Left forelimb (tissue), 1 donor: ENCODE data around the gene MACROH2A1.

ENCODE experiments used
- DNase-seq: peaks from one replicate; pipeline ENCODE4 v3.0.0-alpha.2; 2018; ENCODE audit warnings: low spot score

The MACROH2A1 gene

DNA sequence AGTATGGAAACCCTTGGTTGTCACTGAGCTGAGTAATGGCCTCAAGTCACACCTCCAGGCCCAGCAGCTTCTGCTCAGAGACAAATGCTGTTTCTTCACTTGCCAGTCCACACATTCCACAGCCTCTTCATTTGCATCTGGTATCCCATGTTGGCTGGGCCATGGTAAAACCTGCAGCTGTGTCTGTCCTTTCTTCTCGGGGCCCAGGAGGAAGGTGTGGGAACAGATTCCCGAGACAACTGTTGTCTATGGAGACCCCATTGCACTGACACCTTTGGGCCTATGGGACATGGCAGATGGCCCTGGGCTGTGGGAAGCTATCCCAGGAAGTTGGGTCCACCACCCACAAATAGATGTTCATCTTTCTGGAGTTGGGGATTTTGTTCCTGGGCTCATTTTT lies 85.1 kb downstream of the MACROH2A1 start:
- DNase-seq, result no peak

DNA sequence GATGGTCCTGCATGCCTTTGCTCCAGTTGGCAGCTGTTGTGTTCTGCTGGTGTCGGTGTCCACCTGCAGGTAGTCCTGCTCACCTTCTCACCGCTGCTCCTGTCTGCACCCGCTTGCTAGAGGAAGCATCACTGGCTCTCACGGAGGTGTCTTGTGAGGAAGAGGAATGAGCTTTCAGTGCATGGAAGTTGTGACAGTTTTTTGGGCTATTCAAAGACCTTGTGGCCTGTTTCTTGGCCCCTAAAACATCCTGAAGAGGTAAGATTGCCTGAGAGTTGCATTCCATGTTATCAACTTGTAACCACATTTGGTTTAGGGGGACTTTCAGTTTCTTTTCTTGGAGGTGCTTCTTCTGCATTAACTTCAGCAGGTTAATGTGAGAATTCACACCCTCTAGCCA lies 85.6 kb downstream of the MACROH2A1 start:
- DNase-seq, result no peak

DNA sequence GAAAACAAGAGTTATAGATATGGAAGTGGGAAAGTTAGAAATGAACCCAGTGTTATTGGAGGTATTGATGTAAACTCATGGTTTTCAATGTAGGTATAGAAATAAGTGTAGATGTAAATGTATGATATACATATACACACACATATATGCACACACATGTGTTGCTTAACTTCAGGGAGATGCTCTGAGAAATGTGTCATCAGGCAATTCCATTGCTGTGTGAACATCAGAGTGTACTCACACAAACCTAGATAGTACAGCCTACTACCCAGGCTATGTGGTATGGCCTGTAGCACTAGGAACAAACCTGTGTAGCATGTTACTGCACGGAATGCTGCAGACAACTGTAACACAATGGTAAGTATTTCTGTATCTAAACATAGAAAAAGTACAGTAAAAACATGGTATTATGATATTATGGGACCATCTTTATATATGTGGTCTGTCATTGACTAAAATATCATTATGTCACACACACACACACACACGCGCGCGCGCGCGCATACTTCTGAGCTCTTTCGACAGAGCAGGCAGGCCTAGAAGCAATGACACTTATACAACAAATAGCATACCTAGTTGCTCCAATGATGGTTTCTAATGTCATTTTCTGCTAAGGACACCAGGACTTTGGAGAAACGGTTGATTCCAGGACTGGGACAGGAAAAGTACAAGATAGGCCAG lies 86.6 kb downstream of the MACROH2A1 start:
- DNase-seq, result no peak

DNA sequence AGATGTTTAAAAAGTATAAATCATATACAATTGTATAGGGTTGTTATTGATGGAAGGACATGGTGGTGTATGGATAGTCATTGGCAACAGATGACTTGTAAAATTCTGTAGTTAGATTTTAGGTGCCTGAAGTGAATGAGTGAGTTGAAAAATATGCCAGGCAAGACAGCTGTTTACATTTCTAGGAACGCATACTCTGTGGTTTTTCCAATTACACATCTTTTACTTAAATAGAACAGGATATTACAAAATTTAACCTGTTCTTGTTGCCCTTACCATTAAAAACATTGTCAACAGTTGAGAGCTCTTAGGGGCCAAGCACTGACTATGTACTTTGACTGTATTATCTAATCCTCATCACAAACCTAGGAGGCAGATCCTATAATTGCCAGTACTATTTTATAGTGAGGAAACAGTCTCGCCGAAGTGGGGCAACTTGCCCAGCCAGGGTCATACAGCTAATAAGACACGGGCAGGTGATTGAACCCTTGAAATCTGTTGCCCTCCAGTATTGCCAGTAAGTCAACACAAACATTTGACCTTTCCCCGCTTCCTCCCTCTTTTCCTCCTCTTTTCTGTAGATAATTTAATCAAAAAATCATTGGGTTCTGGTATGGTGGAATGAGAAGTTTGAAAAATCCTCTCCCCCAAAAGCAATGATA lies 88.6 kb downstream of the MACROH2A1 start:
- DNase-seq, result no peak

DNA sequence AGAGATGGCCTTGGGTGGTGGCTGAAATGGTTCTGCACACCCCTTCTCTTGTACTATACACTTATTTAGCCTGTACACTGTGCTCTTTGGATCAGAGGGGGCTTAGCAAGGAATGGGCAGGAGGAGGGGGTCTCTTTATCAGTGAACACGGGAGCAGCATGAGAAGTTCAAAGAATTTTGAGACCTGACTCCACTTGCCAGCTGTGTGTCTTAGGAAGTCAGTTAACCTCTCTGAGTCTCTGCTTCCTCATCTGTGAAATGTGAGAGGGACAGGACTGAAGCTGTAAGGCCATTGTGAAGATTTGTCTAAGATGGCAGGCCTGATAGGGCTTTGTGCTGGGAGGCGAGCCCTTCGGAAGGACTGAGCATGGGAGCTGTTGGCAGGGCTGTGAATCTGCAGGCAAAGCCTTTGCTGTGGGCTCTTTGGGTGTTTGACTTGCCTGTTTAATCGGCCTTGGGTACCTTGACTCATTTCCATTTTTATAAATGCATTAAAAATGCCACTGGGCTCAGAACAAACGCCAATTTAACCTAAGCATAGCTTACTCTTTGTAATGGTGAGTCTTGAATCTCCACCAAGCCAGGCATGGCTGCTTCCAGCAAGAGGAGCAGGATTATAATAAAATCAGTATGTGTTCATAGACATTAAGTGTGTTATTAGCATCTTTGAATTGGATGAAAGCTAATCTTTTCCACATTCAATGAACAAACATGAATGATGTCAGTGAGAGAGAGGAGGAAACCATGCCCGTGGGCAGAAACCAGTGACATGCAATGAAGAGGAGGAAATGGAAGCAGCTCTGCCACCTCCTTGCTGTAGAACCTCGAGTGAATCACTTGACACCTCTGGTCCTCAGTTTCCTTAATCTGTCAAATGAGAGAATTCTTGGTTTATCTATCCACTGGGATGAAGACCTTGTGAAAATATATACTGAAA lies 89.4 kb downstream of the MACROH2A1 start:
- DNase-seq, result no peak

GRCh38 chr5:135308752-135309151 lies 90.3 kb downstream of the MACROH2A1 start:
- no peak for DNase-seq

DNA sequence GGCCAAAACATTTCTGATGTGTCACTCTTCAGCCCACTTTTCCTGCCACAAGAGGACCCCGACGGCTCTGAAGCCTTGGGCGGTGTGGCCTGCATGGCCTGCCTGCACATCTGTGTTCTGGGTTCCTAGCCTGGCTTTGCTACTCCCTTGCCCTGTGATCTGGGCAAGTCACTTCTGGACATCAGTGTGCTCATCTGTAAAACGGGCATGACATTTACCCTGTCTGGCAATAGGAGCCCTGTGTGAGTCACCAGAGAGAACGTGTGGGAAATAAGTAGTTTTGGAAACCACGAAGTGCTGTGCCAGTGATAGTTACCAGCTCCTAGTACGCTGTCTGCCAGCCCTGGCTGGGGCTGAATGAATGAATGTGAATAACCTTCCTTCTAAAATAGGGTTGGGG lies 90.8 kb downstream of the MACROH2A1 start:
- no peak for DNase-seq

DNA sequence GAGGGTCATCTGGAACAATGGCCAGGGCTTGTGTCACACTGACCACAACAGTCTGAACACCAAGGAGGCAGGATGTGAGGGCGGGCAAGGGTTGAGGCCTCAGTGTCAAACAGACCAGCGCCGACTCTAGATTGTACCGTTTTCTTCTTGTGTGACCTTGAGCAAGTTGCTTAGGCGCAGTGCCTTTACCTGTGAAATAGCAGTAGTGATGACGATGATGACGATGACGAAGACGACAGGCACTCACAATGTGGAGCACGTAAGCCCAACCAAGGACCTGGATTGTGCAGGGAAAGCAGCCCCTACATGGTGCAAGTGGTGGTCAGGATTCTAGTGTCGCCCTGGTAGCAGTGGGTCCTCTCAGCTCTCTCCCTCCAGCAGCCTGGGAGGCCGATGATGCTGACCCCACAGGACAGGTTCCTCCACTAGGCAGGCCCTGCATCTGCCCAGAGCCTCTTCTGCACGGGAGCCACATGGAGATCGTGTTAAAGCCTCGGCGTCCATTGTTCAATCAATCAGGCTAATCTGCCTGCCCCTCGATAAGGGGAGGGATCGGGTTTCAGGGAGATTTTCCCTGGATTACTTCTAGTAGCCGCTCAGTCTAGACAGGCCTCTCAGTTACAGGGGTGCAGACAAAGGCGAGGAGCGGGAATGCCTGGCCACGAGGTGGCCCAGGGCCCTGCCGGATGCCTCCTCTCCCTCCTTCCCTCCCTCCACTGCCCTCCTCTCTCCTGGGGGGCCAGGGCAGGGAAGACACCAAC lies 91.7 kb downstream of the MACROH2A1 start:
- DNase-seq, result no peak

GRCh38 chr5:135306557-135306956 lies 92.5 kb downstream of the MACROH2A1 start:
- DNase-seq, result no peak

- no peak for DNase-seq
Observed at GRCh38 chr5:135304352-135305221, 94.4 kb downstream of the MACROH2A1 start.

- DNase-seq, result no peak
Observed at GRCh38 chr5:135303582-135304173, 95.4 kb downstream of the MACROH2A1 start.

DNA sequence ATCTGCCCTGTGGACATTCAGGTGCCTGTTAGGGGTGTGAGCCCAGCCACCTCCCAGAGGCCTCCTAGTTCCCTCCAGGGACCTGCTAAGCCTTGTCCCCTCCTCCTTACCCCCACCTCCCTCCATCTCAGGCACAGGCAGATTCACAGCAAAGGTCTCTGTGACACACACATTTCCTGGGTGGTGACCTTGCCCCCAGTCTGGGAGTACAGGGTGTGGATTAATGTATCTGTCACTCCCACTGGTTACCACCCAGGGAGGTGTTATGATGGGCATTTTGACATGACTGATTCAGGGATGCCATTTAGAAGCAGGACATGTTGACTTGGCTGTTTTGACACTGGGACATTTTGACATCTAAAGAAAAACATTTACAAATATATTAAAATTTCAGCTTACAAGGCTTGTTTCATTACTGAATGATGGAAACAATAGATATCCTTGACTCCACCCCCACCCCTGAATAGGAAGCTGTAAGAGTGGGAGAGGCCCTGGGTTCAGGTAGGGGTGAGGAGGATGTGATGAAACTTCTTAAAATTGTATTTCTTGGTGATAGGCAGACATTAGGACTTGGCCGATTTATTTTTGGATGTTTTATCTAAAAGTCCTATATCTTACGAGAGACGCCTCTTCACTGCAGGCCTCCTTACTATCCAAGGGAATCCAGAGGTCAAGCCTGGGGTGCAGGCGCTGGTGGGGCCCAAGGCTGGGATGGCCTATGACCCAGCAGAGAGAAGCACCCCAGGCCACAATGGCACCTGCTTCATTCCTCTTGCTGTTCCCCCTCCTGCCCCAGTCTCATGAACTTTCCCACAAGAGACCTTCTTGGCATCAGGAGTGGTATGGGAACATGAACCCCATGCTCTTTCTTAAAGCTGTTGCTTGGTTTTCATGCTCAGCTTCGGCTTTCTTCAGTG lies 101.9 kb downstream of the MACROH2A1 start:
- no peak for DNase-seq

DNA sequence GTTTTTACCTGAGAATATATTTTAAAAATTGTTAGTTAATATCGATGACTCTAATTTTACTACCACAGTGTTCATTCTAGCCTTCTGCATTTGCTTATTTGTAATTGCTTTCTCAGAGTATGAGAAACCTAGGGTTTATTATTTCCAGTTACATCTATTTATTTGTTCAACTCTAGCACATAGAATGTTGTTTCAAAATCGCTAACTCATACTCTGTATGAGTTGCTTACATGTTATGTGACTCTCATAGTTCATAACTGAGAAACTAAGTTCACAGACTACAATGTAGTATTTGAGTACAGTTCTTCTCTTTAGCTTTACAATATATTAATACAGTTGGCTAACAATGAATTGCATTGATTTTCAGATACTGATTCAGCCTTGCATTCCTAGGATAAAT lies 103.2 kb downstream of the MACROH2A1 start:
- DNase-seq, result no peak

- no peak for DNase-seq
Observed at GRCh38 chr5:135294793-135295192, 104.2 kb downstream of the MACROH2A1 start.

DNA sequence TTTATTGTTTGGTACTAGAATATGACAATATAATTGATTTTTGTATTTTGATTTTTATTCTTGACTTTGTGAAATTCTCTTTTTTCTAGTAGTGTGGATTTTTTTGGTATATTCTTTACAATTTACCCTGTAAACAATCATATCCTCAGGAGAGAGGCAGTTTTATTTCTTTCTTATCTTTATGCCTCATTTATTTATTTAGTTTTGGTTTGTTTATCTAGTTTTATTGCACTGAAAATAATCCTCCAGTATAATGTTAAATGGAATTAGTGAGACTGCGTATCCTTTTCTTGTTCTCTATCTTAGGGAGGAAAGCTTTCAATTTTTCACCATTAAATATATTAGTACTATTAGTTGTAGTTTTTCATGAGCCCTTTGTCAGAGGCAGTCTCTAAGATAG lies 109.4 kb downstream of the MACROH2A1 start:
- DNase-seq, result no peak

- no peak for DNase-seq
Observed at GRCh38 chr5:135287551-135287950, 111.5 kb downstream of the MACROH2A1 start.
